Panc1 (cell line): ENCODE data around the gene MYH7. TPM values are rescaled to one million over a fixed set of nuclear protein-coding genes. Genes with fewer than 3 reads are reported as not detected.

Experiments
- ATAC-seq: fragments of 200-7000 bp; cut with Tn5 transposase; 2 replicates; pipeline ENCODE4 v1.9.1; 2020; ENCODE audit warnings: mild to moderate bottlenecking, moderate library complexity
- BruUV-seq: library from RNA; stranded (reverse); fragments of 400-500 nt; replicated peaks from 2 replicates; lab custom pipeline; 2021; lab: Mats Ljungman, UMichigan
- CTCF ChIA-PET: fragments of 300-600 bp; sonication (Branson Sonifier 250); formaldehyde crosslinking; loops from one replicate; lab custom pipeline; 2022; ENCODE audit warnings: antibody characterized with exemption; lab: Charles Lee
- POLR2A ChIA-PET: fragments of 300-600 bp; sonication (Branson Sonifier 250); formaldehyde crosslinking; loops from one replicate; lab custom pipeline; 2022; ENCODE audit warnings: antibody characterized with exemption; lab: Charles Lee
- DNase-seq: peaks from one replicate; pipeline ENCODE4 v3.0.0-alpha.2; 2010; ENCODE audit warnings: low read depth, low spot score
- H3K27ac ChIP-seq: 2 replicates; pipeline ENCODE4 v1.5.1; 2011; ENCODE audit warnings: mild to moderate bottlenecking, low read length, inconsistent platforms
- H3K27me3 ChIP-seq: fragments of 200-500 bp; sonication (Bioruptor generic); 2 replicates; pipeline ENCODE4 v1.6.0; 2014; ENCODE audit warnings: low read length, inconsistent platforms; ENCODE audit not compliant: control insufficient read depth, insufficient read depth
- H3K36me3 ChIP-seq: fragments of 200-500 bp; sonication (Bioruptor generic); 2 replicates; pipeline ENCODE4 v1.5.1; 2014; ENCODE audit warnings: inconsistent platforms, mild to moderate bottlenecking, low read length, moderate library complexity; ENCODE audit not compliant: control insufficient read depth, insufficient read depth
- H3K4me1 ChIP-seq: 2 replicates; pipeline ENCODE4 v1.5.1; 2011; ENCODE audit warnings: inconsistent platforms, mild to moderate bottlenecking, low read length, moderate library complexity; ENCODE audit not compliant: control insufficient read depth, insufficient read depth
- H3K4me3 ChIP-seq, 2 experiments: 2 replicates each; pipeline ENCODE4 v1.5.1; 2011 to 2012; ENCODE audit warnings: low read depth in 2 of 2, low read length in 2 of 2, mild to moderate bottlenecking in 2 of 2, inconsistent platforms in 1 of 2, moderate library complexity in 1 of 2
- H3K9me3 ChIP-seq: fragments of 200-500 bp; sonication (Bioruptor generic); 2 replicates; pipeline ENCODE4 v1.5.1; 2014; ENCODE audit warnings: low read depth, mild to moderate bottlenecking, inconsistent platforms, low read length, moderate library complexity; ENCODE audit not compliant: control insufficient read depth, insufficient read depth
- POLR2AphosphoS5 ChIP-seq: IDR thresholded peaks from 2 replicates; pipeline ENCODE4 v1.6.1; 2012; ENCODE audit warnings: mild to moderate bottlenecking, low read depth, low read length, moderate library complexity
- SIN3A ChIP-seq: IDR thresholded peaks from 2 replicates; pipeline ENCODE4 v1.6.1; 2012; ENCODE audit warnings: low read depth, mild to moderate bottlenecking, low read length, moderate library complexity, borderline replicate concordance; ENCODE audit not compliant: insufficient read depth
- TCF7L2 ChIP-seq: IDR thresholded peaks from 2 replicates; pipeline ENCODE4 v1.6.1; 2011; ENCODE audit warnings: mild to moderate bottlenecking, low read depth, low read length, inconsistent platforms
- in situ Hi-C: cut with HindIII; loops from 2 replicates; pipeline ENCODE4 v1.10.0; 2016; ENCODE audit warnings: low sequenced_read_pairs, low pct_unique_long_range_greater_than_20kb
- intact Hi-C: fragments of 100-400 bp; cut with micrococcal nuclease; formaldehyde crosslinking; loops from one replicate; pipeline ENCODE4 v1.10.0; 2022; ENCODE audit not compliant: unreplicated experiment
- total RNA-seq: library from RNA; stranded (reverse); gene quantifications from one replicate; pipeline ENCODE4 v1.2.1, GENCODE V29; 2021; ENCODE audit not compliant: unreplicated experiment
- TF ChIP-seq, protein P1 (sequence below), 2 experiments: IDR thresholded peaks; 2 replicates each; pipeline ENCODE4 v1.6.1; 2011 to 2012; ENCODE audit warnings: low read depth in 2 of 2, control low read depth in 1 of 2, low read length in 1 of 2, mild to moderate bottlenecking in 1 of 2, moderate library complexity in 1 of 2; ENCODE audit not compliant: insufficient read depth in 1 of 2
- TF ChIP-seq, protein P2 (sequence below): fragments of 450-650 bp; IDR thresholded peaks from 2 replicates; pipeline ENCODE4 v1.5.1; 2017; ENCODE audit warnings: mild to moderate bottlenecking

The MYH7 gene
- total RNA-seq, 1 experiment from 2014 or later, result not detected

DNA sequence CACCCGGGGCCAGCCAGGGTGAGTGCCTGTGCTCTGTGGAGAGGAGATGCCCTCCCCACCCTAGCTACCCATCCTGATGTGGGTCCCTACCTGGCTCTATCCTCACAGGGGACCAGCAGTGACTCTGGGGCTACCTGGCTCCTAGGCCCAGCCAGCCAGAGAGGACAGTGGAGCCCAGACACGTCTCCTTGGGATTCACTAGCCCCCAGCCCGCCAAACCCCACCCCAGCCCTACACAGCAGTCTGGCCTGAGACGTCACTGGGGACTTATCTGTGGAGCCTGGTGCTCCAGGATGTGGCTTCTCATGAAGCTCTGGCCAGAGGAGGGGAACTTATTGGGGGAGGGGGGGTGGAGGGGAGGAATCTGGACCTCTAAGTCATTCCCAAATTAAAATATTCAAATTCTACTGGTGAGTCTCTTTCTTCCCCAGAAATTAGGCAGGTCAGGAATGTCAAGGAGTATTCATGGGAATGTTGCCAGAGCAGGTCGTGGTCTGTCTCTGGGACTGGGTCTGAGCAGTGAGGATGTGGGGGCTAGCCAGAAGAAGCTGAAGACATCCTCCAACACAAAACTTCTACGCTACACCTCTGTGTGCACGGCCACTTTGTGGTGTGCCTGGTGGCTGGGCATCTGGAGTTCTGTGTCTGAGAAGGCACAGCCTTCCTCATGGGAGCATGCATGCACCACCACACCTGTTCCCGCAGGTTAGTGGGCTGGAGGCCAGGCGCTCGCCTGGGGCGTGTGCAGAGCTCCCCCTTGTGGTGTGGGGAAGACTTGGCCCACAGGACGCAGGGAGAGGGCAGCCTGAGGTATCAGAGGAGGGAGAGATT is 55.9 kb downstream of the MYH7 start:
- BruUV-seq, result no TSS peak
- intact Hi-C loops (loop anchor here (5.0 kb wide), 1 partner anchor 52 kb away; no protein-coding TSS in a partner anchor), in situ Hi-C loops (no loop called here)
- H3K4me3 ChIP-seq, result no peak overlapping the region
- no peak for TF ChIP-seq SIN3A
- TF ChIP-seq TCF7L2, result no peak
- TF ChIP-seq, protein P1, sequence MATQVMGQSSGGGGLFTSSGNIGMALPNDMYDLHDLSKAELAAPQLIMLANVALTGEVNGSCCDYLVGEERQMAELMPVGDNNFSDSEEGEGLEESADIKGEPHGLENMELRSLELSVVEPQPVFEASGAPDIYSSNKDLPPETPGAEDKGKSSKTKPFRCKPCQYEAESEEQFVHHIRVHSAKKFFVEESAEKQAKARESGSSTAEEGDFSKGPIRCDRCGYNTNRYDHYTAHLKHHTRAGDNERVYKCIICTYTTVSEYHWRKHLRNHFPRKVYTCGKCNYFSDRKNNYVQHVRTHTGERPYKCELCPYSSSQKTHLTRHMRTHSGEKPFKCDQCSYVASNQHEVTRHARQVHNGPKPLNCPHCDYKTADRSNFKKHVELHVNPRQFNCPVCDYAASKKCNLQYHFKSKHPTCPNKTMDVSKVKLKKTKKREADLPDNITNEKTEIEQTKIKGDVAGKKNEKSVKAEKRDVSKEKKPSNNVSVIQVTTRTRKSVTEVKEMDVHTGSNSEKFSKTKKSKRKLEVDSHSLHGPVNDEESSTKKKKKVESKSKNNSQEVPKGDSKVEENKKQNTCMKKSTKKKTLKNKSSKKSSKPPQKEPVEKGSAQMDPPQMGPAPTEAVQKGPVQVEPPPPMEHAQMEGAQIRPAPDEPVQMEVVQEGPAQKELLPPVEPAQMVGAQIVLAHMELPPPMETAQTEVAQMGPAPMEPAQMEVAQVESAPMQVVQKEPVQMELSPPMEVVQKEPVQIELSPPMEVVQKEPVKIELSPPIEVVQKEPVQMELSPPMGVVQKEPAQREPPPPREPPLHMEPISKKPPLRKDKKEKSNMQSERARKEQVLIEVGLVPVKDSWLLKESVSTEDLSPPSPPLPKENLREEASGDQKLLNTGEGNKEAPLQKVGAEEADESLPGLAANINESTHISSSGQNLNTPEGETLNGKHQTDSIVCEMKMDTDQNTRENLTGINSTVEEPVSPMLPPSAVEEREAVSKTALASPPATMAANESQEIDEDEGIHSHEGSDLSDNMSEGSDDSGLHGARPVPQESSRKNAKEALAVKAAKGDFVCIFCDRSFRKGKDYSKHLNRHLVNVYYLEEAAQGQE (IDR thresholded peaks at IDR 0.05; ENCODE audit: insufficient read depth in 1 of 2, low read depth in 2 of 2, low read length in 1 of 2), result no peak
- TF ChIP-seq POLR2AphosphoS5, result no peak
- TF ChIP-seq, protein P2, sequence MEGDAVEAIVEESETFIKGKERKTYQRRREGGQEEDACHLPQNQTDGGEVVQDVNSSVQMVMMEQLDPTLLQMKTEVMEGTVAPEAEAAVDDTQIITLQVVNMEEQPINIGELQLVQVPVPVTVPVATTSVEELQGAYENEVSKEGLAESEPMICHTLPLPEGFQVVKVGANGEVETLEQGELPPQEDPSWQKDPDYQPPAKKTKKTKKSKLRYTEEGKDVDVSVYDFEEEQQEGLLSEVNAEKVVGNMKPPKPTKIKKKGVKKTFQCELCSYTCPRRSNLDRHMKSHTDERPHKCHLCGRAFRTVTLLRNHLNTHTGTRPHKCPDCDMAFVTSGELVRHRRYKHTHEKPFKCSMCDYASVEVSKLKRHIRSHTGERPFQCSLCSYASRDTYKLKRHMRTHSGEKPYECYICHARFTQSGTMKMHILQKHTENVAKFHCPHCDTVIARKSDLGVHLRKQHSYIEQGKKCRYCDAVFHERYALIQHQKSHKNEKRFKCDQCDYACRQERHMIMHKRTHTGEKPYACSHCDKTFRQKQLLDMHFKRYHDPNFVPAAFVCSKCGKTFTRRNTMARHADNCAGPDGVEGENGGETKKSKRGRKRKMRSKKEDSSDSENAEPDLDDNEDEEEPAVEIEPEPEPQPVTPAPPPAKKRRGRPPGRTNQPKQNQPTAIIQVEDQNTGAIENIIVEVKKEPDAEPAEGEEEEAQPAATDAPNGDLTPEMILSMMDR, result peak; percentile 91
- H3K27ac ChIP-seq, result no peak overlapping the region
- ATAC-seq, result peak; percentile 84
- no peaks in the 10 kb centered on the region for H3K9me3 ChIP-seq
- no peaks in the 10 kb centered on the region for H3K36me3 ChIP-seq
- no peaks in the 10 kb centered on the region for H3K4me1 ChIP-seq
- DNase-seq, result peak; percentile 36
- ChIA-PET CTCF (interaction anchor here (1.0 to 1.4 kb wide), 5 partner anchors 15 to 259 kb away, joined by 3 to 8 read pairs (median 4); no protein-coding TSS in a partner anchor), POLR2A (interaction anchor here (0.7 kb wide), 1 partner anchor 128 kb away, joined by 3 read pairs; no protein-coding TSS in a partner anchor)
- no peaks in the 10 kb centered on the region for H3K27me3 ChIP-seq

DNA sequence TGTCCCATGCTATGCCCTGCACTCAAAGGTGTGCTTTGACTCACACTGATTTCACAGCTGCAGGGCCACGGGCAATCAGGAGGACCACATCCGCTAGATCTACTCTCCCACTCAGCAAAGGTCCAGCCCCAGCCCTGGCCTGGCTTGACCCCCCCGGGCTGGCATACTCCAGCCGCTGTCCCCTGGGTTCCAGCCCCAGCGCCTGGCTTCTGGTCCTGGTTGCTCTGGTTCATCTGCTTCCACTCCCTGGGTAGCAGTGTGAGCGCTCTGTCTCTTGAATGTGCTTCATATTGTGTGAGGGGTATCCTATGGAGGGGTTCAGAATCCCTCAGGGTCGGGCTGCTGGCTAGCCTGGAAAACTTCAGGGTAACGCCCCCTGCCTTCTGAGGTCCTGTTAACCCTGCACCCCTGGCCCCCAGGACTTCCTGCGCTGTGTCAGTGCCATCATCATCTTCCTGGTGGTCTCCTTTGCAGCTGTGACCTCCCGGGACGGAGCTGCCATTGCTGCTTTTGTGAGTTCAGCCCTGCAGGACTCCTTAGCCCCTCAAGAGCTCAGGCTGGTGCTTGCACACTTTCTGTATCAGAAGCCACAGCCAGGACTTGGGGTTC is 56.7 kb downstream of the MYH7 start:
- ChIA-PET POLR2A (no interaction called here), CTCF (interaction anchor here (0.5 to 1.0 kb wide), 2 partner anchors 18 to 112 kb away, joined by 3 to 7 read pairs; no protein-coding TSS in a partner anchor)
- DNase-seq (no peak), ATAC-seq (no peak)
- H3K4me1 ChIP-seq, result no peaks in the 10 kb centered on the region
- no peak overlapping the region for H3K27ac ChIP-seq
- TF ChIP-seq, protein P2, result no peak
- TF ChIP-seq POLR2AphosphoS5, result no peak
- TF ChIP-seq, protein P1 (IDR thresholded peaks at IDR 0.05; ENCODE audit: insufficient read depth in 1 of 2, low read depth in 2 of 2, low read length in 1 of 2), result no peak
- TF ChIP-seq TCF7L2, result no peak
- no peak for TF ChIP-seq SIN3A
- H3K27me3 ChIP-seq, result no peaks in the 10 kb centered on the region
- intact Hi-C loops (no loop called here), in situ Hi-C loops (no loop called here)
- no peak overlapping the region for H3K4me3 ChIP-seq
- H3K36me3 ChIP-seq, result no peaks in the 10 kb centered on the region
- BruUV-seq, result no TSS peak
- H3K9me3 ChIP-seq, result no peaks in the 10 kb centered on the region
